AG09319 (cell line): ENCODE results near the gene GBA2.

Experiments used
- DNase-seq: peaks from one replicate; pipeline ENCODE4 v3.0.0-alpha.2; 2010; ENCODE audit warnings: low read depth; ENCODE audit errors: extremely low read depth
- CTCF ChIP-seq: IDR thresholded peaks from 2 replicates; pipeline ENCODE4 v1.5.1; 2011; ENCODE audit warnings: low read depth, mild to moderate bottlenecking, inconsistent platforms, low read length, moderate library complexity

GBA2 gene

DNA sequence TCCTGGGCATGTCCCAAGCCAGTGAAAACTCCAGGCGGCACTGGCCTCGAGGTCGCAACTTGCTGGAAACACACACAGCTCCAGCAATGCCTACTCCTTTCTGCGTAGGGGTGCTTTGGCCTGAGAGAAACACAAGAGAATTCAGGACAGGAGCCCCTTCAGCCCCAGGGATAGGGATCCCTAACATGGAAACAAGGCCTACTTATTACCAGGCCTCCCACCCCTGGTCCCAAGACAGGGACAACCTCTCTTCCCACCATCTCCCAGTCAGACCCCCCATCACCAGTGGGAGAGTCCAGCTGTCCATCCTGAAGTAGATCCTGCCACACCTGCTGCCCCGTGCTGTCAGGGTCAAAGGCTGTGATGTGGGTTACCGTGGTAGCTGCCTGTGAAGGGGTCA is 8.8 kb downstream of the GBA2 start:
- no peak for TF ChIP-seq CTCF

GRCh38 chr9:35738924-35739323 is 10.1 kb downstream of the GBA2 start:
- TF ChIP-seq CTCF: no peak
- DNase-seq: no peak

More for the DNA sequence above, 8.8 kb downstream of the GBA2 start:
- no peak for DNase-seq

GRCh38 chr9:35738186-35738585 is 10.8 kb downstream of the GBA2 start:
- TF ChIP-seq CTCF: no peak
- DNase-seq: no peak

DNA sequence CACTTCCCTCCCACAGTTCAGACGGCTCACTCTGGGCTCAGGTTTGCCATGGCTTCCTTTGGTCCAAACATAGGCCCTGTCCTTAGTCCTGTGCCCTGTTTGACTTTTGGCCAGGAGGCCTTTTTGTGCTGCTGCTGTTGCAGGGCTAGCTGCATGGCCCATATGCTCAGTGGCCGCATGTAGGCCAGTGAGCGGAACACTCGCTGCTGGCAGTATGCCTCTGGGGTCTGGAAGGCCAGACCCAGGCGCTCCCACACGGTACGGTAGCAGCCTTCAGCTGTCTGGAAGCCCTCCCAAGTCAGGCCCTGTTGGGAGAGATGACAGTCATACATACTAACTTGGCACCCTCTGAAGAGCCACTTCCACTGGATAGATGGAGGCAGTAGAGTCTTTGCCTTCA is 11.9 kb downstream of the GBA2 start:
- no peak for DNase-seq
- TF ChIP-seq CTCF: no peak

- TF ChIP-seq CTCF: peak; percentile 93
- DNase-seq: peak; percentile 50
These were observed 12.8 kb downstream of the GBA2 start for GRCh38 chr9:35736201-35736633.

DNA sequence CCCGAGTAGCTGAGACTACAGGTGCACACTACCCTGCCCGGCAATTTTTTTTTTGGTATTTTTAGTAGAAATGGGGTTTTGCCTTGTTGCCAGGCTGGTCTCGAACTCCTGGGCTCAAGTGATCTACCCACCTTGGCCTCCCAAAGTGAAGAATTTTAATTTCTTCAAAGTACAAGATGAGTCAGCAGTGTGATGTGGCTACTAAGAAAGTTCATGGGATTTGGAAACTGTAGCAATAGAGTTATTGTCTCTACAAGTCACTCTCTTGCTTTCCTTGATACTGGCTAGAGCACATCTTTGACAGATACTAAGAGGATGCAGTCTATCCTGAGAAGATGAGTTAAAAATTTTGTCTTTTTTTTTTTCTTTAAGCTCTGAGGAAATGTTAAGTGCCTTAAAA is 14.9 kb downstream of the GBA2 start:
- no peak for TF ChIP-seq CTCF
- no peak for DNase-seq

GRCh38 chr9:35732800-35733541 is 16.1 kb downstream of the GBA2 start:
- DNase-seq: no peak
- TF ChIP-seq CTCF: no peak; the same call in 1 of the 2 replicates
